UCSD-AML1 (cell line): ENCODE data around the gene NT5DC1.

ENCODE experiments used
- DNase-seq: peaks from one replicate; lab custom pipeline; 2025; ENCODE audit not compliant: unreplicated experiment; lab: John Stamatoyannopoulos, UW

The NT5DC1 gene

GRCh38 chr6:116100419-116101301 is at the start of gene NT5DC1:
Gene NT5DC1 (plus strand): TSS chr6:116100853. CDS start chr6:116100931, 78 bp downstream.
- peak; percentile 83 for DNase-seq

GRCh38 chr6:116051244-116051643 is 49.4 kb upstream of the NT5DC1 start:
- no peak for DNase-seq

- no peak for DNase-seq
These were observed 45.1 kb upstream of the NT5DC1 start for GRCh38 chr6:116055513-116055912.

- no peak for DNase-seq
These were observed 42.9 kb upstream of the NT5DC1 start for GRCh38 chr6:116057766-116058165.

GRCh38 chr6:116059713-116060571 is 40.7 kb upstream of the NT5DC1 start:
- DNase-seq: no peak

- no peak for DNase-seq
These were observed 39.9 kb upstream of the NT5DC1 start, which contains the start of gene FRK for GRCh38 chr6:116060572-116061283. Gene FRK (minus strand): TSS chr6:116060891. CDS start chr6:116060311, 580 bp downstream.

GRCh38 chr6:116062496-116062895 is 38.2 kb upstream of the NT5DC1 start:
- DNase-seq: no peak

GRCh38 chr6:116064666-116065065 is 36.0 kb upstream of the NT5DC1 start:
- DNase-seq: no peak

- no peak for DNase-seq
These were observed 33.9 kb upstream of the NT5DC1 start for GRCh38 chr6:116066789-116067188.

- DNase-seq: no peak
These were observed 30.6 kb upstream of the NT5DC1 start for GRCh38 chr6:116070101-116070500.

GRCh38 chr6:116070616-116071389 is 29.9 kb upstream of the NT5DC1 start:
- DNase-seq: no peak

- no peak for DNase-seq
These were observed 28.3 kb upstream of the NT5DC1 start for GRCh38 chr6:116072368-116072767.

- DNase-seq: no peak
These were observed 26.8 kb upstream of the NT5DC1 start for GRCh38 chr6:116073765-116074440.

- no peak for DNase-seq
These were observed 25.8 kb upstream of the NT5DC1 start for GRCh38 chr6:116074732-116075390.

GRCh38 chr6:116078522-116078921 is 22.1 kb upstream of the NT5DC1 start:
- no peak for DNase-seq

- DNase-seq: no peak
These were observed 21.7 kb upstream of the NT5DC1 start for GRCh38 chr6:116078945-116079344.

- DNase-seq: no peak
These were observed 17.6 kb upstream of the NT5DC1 start for GRCh38 chr6:116083052-116083451.

- no peak for DNase-seq
These were observed 16.4 kb upstream of the NT5DC1 start for GRCh38 chr6:116084284-116084683.

- no peak for DNase-seq
These were observed 13.1 kb upstream of the NT5DC1 start for GRCh38 chr6:116087437-116088027.
